8988T (cell line): ENCODE measurements around the gene OASL.
"Not testable (repeated sequence)": the region's sequence is repeated elsewhere in the genome, so short reads cannot be mapped to it uniquely, and the experiment has no call there.

Experiments
- DNase-seq: peaks from one replicate; pipeline ENCODE4 v3.0.0; 2011

OASL gene

DNA sequence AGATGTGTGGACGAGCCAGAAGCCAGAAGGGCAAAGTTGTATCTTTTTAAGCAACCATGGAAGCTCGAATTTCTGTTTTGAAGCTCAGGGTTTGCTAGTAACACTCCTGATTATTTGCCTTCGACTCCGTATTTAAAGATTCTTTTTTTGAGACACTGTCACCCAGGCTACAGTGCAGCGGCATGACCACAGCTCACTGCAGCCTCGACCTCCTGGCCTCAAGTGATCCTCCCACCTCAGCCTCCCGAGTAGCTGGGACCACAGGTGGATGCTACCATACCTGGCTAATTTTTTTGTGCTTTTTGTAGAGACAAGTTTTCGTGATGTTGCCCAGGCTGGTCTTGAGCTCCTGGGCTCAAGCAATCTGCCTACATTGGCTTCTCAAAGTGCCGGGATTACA, 18.7 kb upstream of the OASL start:
- no peak for DNase-seq

DNA sequence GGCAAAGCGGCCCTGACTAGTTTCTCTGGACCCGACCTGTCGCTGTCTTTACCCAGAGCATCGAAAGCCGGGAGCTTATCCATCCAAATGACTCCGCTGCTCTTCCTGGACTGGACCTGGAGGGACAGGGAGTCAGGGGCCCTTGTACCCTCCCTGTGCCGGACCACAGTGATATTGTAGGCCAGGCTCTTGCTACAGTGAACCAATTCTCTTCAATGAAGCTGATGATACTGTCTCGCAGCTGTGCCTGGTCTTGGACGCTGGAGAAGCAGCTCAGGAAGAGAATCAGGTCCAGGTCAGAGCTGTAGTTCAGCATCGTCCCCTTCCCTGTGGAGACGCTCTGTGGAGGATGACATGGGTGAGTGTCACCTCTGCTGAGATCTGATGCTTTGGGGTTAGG, 14.7 kb upstream of the OASL start:
- DNase-seq, result no peak

DNA sequence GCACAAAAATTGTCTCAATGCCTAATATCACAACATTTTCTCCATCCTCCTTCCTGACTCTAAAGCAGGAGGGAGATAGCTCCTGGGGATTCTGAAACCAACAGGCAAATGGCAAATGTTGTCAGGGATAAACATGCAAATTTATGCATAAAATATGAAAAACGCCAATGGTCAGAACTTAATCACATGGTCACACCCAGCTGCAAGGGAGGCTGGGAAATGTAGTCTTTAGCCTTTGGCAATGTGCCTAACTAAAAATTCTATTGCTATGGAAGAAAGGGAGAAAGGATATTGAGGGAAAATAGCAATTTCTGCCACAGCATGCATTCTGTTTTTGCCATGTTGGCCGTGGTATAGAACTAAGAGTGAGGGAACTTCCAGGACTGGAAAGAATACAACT, 11.7 kb upstream of the OASL start:
- DNase-seq, result no peak

DNA sequence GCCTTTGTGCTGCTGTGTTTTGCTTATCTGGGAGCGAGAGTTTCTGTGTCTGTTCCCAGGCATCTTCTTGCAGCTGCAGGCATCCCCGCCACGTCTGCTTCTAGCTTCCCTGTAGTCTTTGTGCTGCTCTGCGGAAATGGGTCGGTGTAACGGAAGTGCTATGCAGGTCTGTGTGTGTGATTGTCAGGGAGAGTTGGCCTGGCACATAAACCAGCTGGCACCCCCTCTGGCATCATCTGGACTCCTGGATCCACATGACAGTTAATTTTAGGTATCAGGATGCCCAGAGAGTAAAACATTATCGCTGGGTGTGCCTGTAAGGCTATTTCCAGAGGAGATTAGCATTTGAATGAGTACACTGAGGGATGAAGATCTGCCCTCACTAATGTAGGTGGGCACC, 9.4 kb upstream of the OASL start:
- no peak for DNase-seq

DNA sequence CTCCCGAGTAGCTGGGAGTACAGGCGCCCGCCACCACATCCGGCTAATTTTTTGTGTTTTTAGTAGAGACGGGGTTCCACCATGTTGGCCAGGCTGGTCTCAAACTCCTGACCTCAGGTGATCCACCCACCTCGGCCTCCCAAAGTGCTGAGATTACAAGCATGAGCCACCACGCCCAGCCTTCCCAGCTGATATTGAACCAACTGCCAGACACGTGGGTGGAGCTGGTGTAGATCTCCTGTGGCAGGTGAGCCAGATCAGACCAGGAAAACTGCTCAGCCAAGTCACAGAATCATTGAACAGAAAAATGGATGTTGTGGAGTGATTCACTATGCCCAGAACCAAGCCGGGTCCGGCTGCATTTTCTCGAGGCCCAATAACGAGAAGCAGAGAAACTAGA, 8.4 kb upstream of the OASL start:
- DNase-seq, result not testable (repeated sequence)

DNA sequence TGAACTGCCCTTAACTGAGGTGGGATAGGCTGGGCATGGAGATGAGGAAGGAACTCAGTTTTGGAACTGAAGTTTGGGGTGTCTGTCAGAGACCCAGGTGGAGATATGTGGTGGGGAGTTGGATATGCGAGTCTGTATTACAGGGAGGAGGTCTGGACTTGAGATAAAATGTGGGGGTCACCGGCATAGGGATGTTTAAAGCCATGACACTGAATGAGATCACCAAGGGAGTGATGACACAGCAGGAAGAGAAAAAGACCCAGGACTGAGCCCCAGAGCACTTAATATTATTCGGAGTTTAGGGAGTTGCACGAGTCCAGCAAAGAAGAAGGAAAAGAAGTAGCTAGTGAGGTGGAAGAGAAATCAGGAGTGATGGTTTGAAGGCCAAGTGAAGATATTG, 4.0 kb upstream of the OASL start:
- DNase-seq, result no peak

DNA sequence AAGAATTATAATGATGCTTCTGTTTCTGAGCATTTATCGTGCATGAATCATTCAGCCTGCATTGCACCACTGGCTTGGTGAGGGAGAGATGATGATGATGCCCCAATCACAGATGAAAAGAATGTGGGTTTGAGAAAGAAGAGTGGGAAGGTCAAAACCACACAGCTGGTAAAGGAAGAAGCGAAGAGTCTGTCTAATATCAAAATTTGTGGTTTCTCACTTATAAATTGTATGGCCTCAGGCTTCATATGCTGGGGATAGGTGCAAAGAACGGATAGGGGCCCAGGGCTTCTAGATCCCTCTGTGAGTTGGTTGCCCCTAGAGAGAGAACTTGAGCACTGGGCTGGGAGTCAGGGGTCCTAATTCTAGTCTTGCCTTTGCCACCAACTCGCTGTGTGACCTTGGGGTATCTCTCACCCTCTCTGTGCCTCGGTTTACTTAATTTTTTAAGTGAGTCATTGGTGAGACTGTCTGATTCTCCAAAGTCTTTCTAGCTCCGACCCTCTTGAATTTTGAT, 2.2 kb downstream of the OASL start:
- no peak for DNase-seq

DNA sequence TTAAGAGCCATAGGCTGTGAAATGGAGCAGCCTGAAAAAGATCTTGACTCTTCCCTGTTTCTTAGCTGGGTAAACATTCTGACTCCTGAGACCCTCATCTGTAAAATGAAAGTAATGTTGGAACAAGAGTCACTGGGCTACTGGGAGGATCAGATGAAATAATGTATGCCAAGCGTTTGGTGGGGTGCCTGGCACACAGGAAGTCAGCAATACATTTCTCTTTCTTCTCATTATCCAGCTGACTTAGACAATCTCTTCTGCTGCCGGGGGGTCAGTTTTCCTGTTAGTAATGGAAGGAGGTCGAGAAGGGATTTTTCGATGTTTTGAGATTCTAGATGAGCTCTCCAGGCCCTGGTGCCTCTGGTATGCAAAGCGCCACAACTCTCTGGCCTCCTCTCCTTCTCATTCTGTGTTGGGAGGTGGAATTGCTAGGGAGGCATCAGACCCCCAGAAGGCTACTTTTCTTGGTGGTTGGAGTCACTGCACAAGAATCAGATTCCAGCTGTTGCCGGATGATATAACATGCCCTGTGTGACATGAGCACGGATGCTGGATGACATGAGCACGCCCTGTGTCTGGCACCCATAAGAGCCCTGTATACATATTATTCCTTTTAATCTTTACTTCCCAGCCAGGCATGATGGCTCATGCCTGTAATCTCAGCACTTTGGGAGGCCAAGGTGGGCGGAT, 4.3 kb downstream of the OASL start:
- no peak for DNase-seq

DNA sequence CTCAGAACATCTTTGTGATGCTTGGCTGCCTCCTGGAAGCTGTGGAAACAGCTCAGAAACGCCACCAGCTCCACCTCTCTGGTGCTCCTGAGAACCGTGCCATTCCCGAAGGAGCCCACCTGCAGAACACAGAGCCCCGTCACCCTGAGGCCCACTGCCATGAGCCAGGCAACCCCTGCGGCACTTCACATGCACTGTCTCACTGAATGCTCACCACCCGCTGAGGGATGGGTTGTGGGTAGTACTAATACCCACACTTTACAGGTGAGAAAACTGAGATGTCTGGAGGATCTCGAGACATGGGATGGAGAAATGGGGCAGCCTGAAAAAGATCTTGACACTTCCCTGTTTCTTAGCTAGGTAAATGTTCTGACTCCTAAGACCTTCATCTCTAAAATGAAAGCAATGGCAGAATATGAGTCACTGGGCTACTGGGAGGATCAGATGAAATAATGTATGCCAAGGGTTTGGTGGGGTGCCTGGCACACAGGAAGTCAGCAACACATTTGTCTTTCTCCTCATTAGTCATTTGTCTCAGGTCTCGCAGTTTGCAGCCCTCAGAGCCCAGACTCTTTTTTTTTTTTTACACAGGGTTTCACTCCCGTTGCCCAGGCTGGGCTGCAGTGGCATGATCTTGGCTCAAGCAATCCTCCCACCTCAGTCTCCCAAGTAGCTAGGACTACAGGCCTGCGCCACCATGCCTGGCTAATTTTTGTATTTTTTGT, 5.3 kb downstream of the OASL start:
- DNase-seq, result no peak

DNA sequence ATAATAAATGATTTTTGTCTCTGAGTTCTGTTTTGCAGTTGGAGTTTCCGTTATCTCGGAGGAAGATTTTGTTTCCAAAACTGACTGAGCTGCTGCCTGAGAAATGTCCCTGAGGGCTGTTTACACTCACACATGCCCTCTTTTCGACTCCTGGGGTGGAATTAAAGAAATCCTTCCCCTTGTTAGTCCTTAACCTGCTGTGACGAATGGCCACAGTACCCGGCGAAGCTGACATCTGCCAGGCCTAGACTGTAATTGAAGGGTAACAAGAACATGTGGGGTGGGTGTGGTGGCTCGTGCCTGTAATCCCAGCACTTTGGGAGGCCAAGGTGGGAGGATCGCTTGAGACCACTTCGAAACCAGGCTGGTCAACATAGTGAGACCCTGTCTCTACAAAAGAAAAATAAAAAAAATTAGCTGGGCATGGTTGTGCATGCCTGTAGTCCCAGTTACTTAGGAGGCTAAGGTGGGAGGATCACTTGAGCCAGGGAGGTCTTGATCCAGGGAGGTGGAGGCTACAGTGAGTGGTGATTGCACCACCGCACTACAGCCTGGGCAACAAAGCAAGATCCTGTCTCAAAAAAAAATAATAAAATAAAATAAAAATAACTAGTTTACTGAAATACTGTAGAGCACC, 8.4 kb downstream of the OASL start:
- DNase-seq, result no peak

DNA sequence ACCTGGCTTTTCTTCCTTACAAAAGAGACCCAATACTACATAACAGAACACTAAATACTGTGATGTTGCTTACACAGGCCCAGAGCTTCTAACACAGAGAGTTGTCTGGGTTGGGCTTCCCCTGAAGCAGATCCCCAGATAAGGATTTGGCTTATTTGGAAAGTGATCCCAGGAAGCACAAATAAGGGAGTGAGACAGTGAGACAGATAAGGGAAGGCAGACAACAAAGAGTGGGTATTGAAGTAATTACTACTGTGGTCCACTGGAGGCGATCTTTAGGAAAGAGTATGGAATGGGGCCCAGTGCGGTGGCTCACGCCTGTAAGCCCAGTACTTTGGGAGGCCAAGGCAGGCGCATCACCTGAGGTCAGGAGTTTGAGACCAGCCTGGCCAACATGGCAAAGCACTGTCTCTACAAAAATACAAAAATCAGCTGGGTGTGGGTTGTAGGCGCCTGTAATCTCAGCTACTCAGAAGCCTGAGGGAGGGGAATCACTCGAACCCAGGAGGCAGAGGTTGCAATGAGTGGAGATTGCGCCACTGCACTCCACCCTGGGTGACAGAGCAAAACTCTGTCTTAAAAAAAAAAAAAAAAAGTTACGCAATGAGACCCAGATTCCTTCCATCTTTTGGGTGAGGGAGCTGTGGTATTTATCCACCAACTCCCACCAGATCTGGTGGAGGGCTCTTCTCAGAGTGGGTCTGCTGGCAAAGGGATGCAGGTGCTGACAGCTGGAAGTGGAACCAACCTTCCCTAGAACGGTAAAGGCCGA, 12.6 kb downstream of the OASL start:
- no peak for DNase-seq

DNA sequence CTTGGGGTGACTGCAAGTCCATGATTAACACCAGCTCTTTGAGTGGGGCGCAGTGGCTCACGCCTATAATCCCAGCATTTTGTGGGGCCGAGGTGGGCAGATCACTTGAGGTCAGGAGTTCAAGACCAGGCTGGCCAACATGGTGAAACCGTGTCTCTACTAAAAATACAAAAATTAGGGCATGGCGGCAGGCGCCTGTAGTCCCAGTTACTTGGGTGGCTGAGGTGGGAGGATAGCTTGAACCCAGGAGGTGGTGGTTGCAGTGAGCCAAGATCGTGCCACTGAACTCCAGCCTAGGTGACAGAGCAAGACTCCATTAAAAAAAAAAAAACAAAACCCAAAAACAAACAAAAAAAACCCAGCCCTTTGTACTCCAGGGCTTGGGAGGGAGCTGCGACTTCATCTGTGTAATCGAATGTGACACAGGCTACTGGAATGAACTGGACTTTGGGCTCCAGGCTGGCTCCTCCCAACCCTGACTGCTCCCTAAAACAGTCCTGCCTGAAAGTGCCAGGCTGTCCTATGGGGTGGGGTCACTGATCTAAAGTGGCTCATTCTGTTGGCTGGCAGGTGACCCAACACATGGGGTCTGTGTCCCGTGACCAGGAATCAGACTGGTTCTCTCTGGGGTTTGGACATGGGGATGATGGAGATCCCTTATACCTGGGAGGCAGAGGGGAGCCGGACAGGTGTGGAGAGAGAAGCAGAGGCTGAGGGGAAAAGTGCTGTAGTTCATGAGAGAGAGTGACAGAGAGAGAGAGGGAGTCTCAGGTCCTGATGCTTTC, 13.4 kb downstream of the OASL start:
- no peak for DNase-seq

DNA sequence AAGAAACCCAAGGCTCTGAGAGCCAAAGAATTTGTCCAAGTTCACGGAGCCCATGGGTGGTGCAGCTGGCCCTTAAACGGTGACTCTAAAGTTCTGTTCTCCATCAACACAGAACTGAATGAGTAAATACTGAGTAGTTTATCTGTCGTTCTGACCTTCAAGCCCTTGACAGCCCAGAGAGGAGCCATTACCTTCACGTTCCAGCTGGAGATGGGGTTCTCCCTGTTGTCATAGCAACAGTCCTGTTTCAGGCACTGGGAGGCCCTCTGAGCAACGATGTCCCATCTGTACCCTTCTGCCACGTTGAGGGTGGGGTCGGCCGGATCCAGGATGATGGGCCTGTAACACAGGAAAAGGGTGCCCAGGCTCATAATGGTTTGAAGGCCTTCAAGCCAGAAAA, 15.2 kb downstream of the OASL start:
- DNase-seq, result no peak

DNA sequence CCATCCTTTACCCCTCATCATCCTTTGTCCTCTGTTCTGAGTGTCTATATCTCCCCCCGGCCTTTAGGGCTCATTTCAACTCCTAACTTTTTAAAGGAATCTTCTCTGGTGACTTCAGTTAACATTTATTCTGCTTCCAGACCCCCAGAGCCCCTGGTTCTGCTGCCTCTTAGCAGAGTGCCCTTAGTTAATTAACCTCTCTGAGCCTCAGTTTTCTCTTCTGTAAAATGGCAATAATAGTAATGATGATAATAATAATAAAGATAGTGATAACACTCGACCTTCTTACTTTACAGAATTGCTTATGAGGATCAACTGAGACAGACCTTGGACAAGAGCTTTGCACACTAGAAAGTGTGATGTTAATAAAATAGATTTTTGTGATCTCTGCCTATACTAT, 16.3 kb downstream of the OASL start:
- DNase-seq, result no peak

DNA sequence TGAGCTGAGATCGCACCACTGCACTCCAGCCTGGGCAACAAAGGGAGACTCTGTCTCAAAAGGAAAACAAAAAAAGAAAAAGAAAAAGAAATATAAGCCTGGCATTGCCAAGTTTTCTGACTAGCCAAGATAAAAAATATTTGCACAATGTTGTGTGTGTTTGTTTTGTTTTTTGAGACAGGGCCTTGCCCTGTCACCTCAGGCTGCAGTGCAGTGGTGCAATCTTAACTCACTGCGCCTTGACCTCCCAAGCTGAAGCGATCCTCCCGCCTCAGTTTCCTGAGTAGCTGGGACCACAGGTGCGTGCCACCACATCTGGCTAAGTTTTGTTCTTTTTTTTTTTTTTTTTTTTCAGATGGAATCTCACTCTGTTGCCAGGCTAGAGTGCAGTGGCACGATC, 17.3 kb downstream of the OASL start:
- no peak for DNase-seq

DNA sequence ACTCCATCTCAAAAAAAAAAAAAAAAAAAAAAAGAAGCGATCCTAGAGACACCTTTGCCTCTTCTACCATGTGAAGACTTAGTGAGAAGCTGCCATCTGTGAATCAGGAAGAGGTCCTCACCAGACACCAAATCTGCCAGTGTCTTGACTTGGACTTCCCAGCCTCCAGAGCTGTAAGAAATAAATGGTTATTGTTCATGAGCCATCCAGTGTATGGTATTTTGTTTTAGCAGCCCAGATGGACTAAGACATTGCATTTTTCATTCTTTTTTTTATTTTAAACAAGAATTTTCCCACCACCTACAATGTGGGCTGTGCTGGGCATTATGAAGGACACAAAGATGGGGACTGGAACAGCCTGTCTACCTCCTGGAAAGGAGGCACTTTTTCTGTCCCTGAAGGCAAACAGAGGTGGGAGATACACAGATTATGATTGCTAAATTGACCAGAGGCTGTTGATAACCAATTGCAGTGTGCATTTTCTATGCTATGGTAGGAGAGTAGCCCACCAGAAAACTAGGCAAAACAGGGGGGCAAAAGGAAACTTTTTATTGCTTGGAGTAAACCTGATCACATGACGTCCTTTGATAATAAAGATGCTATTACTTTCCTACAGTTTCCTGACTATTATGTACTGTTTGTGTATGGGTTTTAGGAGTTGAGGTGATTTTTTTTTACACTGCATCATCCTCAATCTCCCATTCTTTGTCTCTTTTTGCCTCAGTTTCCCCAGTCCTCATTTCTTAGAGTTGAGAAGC, 20.0 kb downstream of the OASL start:
- DNase-seq, result no peak

DNA sequence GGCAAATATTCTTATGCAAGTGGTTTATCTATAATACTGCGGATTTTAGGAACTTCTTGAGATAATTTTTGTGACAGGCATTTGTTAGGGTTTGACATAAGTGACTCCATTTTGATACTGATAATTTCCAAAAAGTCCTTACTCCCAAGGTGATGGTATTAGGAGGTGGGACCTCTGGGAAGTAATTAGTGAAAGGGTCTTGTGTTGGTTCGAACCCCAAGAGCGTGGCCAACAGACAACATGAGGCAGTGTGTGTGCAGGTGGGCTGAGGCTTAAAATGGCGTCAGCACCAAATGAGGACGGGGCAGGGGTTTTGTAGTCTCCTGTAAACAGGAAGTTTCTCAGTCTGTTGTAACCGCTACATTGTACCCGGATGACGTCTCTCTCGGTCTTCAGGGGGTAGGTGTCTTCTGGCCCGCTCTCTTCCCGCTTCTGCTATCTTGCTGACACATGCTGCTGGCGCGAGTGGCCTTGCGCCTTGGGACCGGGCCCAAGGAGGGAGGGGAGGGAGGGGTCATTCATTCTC, 21.0 kb downstream of the OASL start:
- DNase-seq, result no peak

DNA sequence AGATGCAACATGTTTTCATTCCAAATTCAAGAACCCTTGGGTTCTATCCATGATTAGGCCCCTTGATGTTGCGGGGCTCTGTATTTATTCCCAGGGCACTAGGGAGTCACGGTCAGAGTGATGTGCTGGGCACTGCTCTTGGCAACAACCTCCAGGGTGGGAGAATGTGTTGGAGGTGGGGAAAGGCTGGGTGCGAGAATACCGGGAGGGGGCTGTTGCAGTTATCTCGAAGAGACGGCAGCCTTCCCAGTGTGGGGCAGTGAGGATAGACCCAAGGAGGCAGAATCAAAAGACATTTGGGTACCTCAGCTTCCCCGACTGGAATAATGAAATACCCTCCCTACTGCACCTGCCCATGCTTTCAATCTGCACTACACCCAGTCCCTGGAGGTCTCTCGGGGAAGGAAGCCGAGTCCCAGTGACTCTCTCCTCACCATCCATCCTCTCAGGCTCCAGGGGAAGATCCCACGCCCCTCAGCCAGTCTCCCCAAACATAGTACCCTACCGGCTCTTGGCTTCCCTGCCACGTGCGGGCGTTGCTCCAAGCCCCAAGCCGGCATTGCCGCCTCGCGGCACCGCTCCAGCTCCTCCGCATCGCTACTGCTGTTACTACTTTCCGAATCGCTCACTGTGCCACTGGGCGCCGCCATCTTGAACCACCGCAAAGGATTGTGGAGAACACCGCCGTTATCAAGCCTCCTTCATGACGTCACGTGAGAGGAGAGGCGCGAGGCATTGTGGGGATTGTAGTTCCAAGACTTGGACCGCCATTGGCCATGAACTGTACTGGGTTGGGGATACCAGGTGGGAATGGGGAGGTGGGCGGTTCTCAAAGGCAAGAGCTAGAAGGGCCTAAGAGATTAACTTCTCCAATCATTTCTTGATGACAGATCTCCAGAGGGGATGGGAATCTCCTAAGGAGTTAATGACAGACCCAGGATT, 22.9 kb downstream of the OASL start, which contains the start of gene C12orf43:
Gene C12orf43, minus strand, starts transcription at position 663 of the 942 bp plus-strand sequence. Its CDS starts 13 bp downstream, at position 650.
- DNase-seq, result no peak

DNA sequence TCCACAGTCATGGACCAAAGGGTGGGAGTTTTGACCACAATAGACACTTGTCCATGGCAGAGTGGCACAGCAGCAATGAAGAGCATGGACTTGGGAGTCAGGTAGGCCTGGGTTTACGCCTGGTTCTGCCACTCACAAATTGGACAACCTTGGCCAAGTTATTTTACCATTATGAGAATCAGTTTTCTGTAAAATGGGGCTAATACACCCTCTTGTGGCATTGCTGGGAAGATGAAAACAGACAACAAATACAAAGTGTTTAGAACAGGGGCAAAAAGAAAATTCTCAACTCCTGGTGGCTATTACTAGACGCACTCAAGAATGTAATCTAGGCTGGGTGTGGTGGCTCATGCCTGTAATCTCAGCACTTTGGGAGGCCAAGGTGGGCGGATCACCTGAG, 25.3 kb downstream of the OASL start:
- DNase-seq, result no peak

DNA sequence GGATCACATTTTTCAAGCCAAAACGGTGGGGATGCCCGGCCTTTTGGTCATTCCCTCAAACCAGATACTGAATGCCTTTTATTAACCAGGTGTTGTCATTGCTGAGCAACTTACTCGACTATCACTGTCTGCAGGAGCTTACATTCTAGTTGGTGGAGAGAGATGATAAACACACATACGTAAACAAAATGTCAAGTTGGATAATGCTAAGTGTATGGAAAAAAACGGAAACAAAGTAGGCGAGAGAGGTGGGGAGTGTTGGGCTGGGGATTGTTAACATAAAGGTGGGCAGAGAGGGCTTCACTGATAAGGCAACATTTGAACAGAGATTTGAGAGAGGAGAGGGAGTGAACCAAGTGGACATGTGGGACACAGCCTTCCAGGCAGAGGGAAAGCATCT, 27.2 kb downstream of the OASL start:
- no peak for DNase-seq
